Vagina (tissue), 2 donors: Measurements from ENCODE around the gene SOWAHB. TPM values are rescaled to one million over a fixed set of nuclear protein-coding genes. Genes with fewer than 3 reads are reported as not detected.

Experiments
- DNase-seq, 2 donors: peaks; one replicate each; pipeline ENCODE4 v3.0.0-alpha.2; 2017; ENCODE audit errors: extremely low spot score in 2 of 2
- H3K27ac ChIP-seq: fragments of 200-600 bp; sonication (generic); one replicate; pipeline ENCODE4 v1.5.1; 2019
- H3K27me3 ChIP-seq: fragments of 200-600 bp; sonication (generic); one replicate; pipeline ENCODE4 v1.5.1; 2019
- H3K36me3 ChIP-seq, 2 donors: fragments of 200-600 bp; sonication (generic); one replicate each; pipeline ENCODE4 v1.5.1; 2017 to 2019
- H3K4me1 ChIP-seq: fragments of 200-600 bp; sonication (generic); one replicate; pipeline ENCODE4 v1.5.1; 2019
- H3K4me3 ChIP-seq, 2 donors: fragments of 200-600 bp; sonication (generic); 1 replicate in 1 of 2; 2 replicates in 1 of 2; pipeline ENCODE4 v1.5.1; 2016 to 2019
- H3K9me3 ChIP-seq: fragments of 200-600 bp; sonication (generic); one replicate; pipeline ENCODE4 v1.5.1; 2019
- POLR2A ChIP-seq, 2 donors: fragments of 450-650 bp; IDR thresholded peaks; one replicate each; pipeline ENCODE4 v1.6.1; 2017; ENCODE audit warnings: antibody characterized with exemption in 2 of 2, mild to moderate bottlenecking in 2 of 2, moderate library complexity in 2 of 2
- POLR2AphosphoS5 ChIP-seq, 2 donors: sonication (generic); formaldehyde crosslinking; IDR thresholded peaks; one replicate each; pipeline ENCODE4 v1.9.0; 2017; ENCODE audit warnings: antibody characterized with exemption in 2 of 2, mild to moderate bottlenecking in 2 of 2, low read depth in 1 of 2; ENCODE audit not compliant: insufficient read depth in 1 of 2
- intact Hi-C: fragments of 100-400 bp; cut with DNase I; formaldehyde crosslinking; loops from one replicate; pipeline ENCODE4 v1.15.1; 2023
- total RNA-seq: library from RNA; depleted of rRNA; stranded (reverse); fragments of >200 nt; gene quantifications from one replicate; pipeline ENCODE4 v1.2.3, GENCODE V29; 2016
- TF ChIP-seq, protein P1 (sequence below), 3 experiments: fragments of 450-650 bp in 2 of 3; fragments of 200-600 bp in 1 of 3; sonication (generic) in 1 of 3; IDR thresholded peaks; one replicate each; pipeline ENCODE4 v1.5.1; 2017 to 2019; ENCODE audit warnings: antibody characterized with exemption in 3 of 3, mild to moderate bottlenecking in 2 of 3, moderate library complexity in 2 of 3

Gene SOWAHB
- total RNA-seq, 1 donor from 2014 or later = 2.7 TPM

DNA sequence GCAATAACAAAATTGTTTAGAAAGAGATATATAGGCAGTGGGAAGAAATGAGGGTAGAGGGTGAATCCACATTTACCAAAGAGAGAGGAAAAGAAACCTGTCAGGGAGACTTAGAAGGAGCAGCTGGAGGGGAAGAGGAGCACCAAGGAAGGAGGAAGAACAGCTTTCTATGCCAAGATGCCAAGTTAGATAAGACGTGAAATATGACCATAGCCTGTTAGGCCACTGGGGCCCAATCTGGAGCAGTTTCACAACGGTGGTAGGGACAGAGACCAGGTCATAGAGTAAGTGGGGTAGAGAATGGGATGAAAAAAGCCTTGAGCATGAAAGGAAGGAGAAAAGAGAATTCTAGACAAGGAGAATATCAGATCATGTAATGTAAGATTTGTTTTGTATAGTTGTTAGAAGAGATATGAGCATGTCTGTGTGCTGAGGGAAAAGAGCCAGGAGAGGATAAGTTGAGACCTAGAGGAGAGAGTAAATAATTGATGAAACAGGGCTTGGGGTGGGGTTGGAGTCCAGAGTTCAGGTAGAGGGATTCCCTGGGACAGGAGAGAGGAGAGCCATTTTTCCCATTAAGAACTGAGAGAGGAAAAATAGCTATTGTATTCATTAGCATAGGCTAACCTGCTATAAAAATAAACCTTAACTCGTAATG lies 4.4 kb upstream of the SOWAHB start:
- TF ChIP-seq, protein P1, sequence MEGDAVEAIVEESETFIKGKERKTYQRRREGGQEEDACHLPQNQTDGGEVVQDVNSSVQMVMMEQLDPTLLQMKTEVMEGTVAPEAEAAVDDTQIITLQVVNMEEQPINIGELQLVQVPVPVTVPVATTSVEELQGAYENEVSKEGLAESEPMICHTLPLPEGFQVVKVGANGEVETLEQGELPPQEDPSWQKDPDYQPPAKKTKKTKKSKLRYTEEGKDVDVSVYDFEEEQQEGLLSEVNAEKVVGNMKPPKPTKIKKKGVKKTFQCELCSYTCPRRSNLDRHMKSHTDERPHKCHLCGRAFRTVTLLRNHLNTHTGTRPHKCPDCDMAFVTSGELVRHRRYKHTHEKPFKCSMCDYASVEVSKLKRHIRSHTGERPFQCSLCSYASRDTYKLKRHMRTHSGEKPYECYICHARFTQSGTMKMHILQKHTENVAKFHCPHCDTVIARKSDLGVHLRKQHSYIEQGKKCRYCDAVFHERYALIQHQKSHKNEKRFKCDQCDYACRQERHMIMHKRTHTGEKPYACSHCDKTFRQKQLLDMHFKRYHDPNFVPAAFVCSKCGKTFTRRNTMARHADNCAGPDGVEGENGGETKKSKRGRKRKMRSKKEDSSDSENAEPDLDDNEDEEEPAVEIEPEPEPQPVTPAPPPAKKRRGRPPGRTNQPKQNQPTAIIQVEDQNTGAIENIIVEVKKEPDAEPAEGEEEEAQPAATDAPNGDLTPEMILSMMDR (IDR thresholded peaks at IDR 0.05) = no peak
- TF ChIP-seq POLR2A (IDR thresholded peaks at IDR 0.05) (no peak), POLR2AphosphoS5 (IDR thresholded peaks at IDR 0.05; ENCODE audit: insufficient read depth in 1 of 2, low read depth in 1 of 2) (no peak)
- Histone ChIP-seq H3K4me3 (no peak overlapping the region), H3K9me3 (no peaks in the 10 kb centered on the region), H3K27ac (no peak overlapping the region), H3K4me1 (peaks cover 12% of the 10 kb centered on the region), H3K36me3 (no peaks in the 10 kb centered on the region), H3K27me3 (no peaks in the 10 kb centered on the region)
- no peak for DNase-seq
- intact Hi-C loops = no loop called here

GRCh38 chr4:76898949-76899645 lies 1.2 kb upstream of the SOWAHB start:
- intact Hi-C loops = no loop called here
- DNase-seq = no peak
- Histone ChIP-seq H3K4me3 (no peak overlapping the region), H3K4me1 (peaks cover 20% of the 10 kb centered on the region), H3K27me3 (peaks cover 8% of the 10 kb centered on the region), H3K36me3 (no peaks in the 10 kb centered on the region), H3K27ac (no peak overlapping the region), H3K9me3 (no peaks in the 10 kb centered on the region)
- TF ChIP-seq POLR2A (IDR thresholded peaks at IDR 0.05) (no peak), POLR2AphosphoS5 (IDR thresholded peaks at IDR 0.05; ENCODE audit: insufficient read depth in 1 of 2, low read depth in 1 of 2) (no peak)
- TF ChIP-seq, protein P1 (IDR thresholded peaks at IDR 0.05) = no peak

GRCh38 chr4:76898385-76898692 lies 395 bp upstream of the SOWAHB start:
- Histone ChIP-seq H3K27ac (no peak overlapping the region), H3K27me3 (peaks cover 8% of the 10 kb centered on the region), H3K36me3 (no peaks in the 10 kb centered on the region), H3K4me1 (peaks cover 20% of the 10 kb centered on the region), H3K4me3 (peak overlapping the region; percentile 42 to 62), H3K9me3 (no peaks in the 10 kb centered on the region)
- no peak for DNase-seq
- TF ChIP-seq POLR2A (IDR thresholded peaks at IDR 0.05) (no peak), POLR2AphosphoS5 (IDR thresholded peaks at IDR 0.05; ENCODE audit: insufficient read depth in 1 of 2, low read depth in 1 of 2) (no peak)
- TF ChIP-seq, protein P1 (IDR thresholded peaks at IDR 0.05) = no peak
- intact Hi-C loops = no loop called here

DNA sequence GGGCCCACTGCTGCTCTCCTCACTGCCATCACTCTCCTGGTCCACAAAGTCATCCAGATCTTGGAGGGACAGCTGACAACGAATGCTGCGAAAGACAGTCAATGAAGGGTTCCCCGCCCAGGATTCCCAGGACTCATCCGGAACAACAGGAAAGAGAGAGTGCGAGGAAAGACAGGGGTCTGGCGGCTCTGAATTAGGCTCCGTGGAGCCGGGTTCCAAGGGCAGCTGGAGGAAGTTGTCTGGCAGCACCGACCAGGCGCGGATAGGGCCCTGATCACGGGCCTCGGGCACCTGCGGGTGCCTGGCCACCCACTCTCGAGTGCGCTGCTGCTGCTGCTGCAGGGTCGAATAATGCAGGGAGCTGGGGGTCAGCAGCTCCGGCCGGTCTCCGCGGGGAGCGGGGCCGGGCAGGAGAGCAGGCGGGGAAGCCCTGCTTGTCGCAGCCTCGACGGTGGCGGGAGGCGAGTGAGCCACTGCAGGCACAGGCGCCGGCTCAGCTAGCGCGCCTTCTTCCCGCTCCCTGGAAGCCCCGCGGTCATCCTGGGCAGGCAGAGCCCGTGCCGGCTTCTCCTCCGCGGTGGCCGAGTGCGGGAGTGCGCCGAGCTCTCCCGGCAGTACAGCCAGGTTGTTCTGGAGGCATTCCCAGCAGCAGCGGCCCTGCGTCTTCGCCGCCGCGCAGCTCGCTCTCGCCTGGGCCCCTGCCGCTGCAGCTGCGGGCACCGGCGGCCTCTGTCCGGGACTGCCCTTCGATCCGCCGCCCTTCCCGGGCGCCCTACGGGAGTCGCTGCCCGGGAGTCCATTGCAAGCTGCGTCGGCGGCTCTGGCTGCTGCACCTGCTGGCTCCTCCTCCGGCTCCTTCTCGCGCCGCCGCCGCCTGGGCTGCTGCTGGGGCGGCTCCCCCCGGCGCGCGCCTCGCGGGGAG lies 1.1 kb downstream of the SOWAHB start:
- peaks cover 20% of the 10 kb centered on the region for H3K4me1 ChIP-seq
- H3K9me3 ChIP-seq = no peaks in the 10 kb centered on the region
- TF ChIP-seq, protein P1 (IDR thresholded peaks at IDR 0.05) = no peak
- TF ChIP-seq POLR2A (IDR thresholded peaks at IDR 0.05) (no peak), POLR2AphosphoS5 (IDR thresholded peaks at IDR 0.05; ENCODE audit: insufficient read depth in 1 of 2, low read depth in 1 of 2) (no peak)
- intact Hi-C loops = no loop called here
- peak overlapping the region; percentile 42 to 62 for H3K4me3 ChIP-seq
- H3K36me3 ChIP-seq = no peaks in the 10 kb centered on the region
- peaks cover 8% of the 10 kb centered on the region for H3K27me3 ChIP-seq
- no peak for DNase-seq
- no peak overlapping the region for H3K27ac ChIP-seq
